ENCODE data around the gene MAPK1. TPM values are rescaled to one million over a fixed set of nuclear protein-coding genes. Genes with fewer than 3 reads are reported as not detected.

Gene MAPK1
- total and polyA plus RNA-seq, 9 of the 15 experiments (the other 6 are each of a cell fraction or from before 2014, with no cell fraction given): 46.3 to 575 (median 283) TPM

GRCh38 chr22:21815357-21815756 lies 52.1 kb downstream of the MAPK1 start:
- ATAC-seq: no peak
- Histone ChIP-seq H3K4me1 (replicated peaks in 1 of 2; ENCODE audit: control insufficient read depth in 2 of 2, insufficient read depth in 2 of 2, low read length in 2 of 2) (peaks cover 22 to 33% of the 10 kb centered on the region in 2 experiments), H3K9me3 (replicated peaks; ENCODE audit: control insufficient read depth, insufficient read depth, low read depth, low read length) (no peaks in the 10 kb centered on the region; the same call in 1 of the 2 replicates), H3K9me1 (ENCODE audit: control insufficient read depth, insufficient read depth, low read length) (peaks cover 17% of the 10 kb centered on the region), H3K79me2 (ENCODE audit: control insufficient read depth, insufficient read depth, low read length) (peaks cover 95% of the 10 kb centered on the region), H3K36me3 (ENCODE audit: control insufficient read depth, insufficient read depth, low read length) (peaks cover 18% of the 10 kb centered on the region; the same call in 2 of the 3 replicates), H3K4me2 (ENCODE audit: insufficient read depth, low read length) (no peak overlapping the region), H3K9ac (ENCODE audit: insufficient read depth in 1 of 2, low read depth in 2 of 2, low read length in 2 of 2) (no peak overlapping the region), H4K20me1 (replicated peaks; ENCODE audit: control insufficient read depth, insufficient read depth, low read length) (peaks cover 30% of the 10 kb centered on the region), H2AFZ (ENCODE audit: low read depth, low read length) (no peak overlapping the region), H3K4me3 (no peak overlapping the region), H3K27ac (ENCODE audit: extremely low read depth, low read depth, low read length) (no peak overlapping the region), H3K27me3 (ENCODE audit: control insufficient read depth in 2 of 2, insufficient read depth in 2 of 2, low read length in 2 of 2) (no peaks in the 10 kb centered on the region)
- DNase-seq (ENCODE audit: extremely low read depth in 1 of 4, low spot score in 3 of 4): no peak
- WGBS (ENCODE audit: insufficient coverage, low coverage, missing lambda C conversion rate): 94% methylated on average over 3 of the region's 3 CpGs
- FAIRE-seq: no peak
- intact Hi-C loops (cut with micrococcal nuclease) (no loop called here), in situ Hi-C loops (cut with MboI) (no loop called here)
- CTCF ChIA-PET (ENCODE audit: low intra/inter-chr PET ratio): interaction anchor here (0.5 kb wide), 1 partner anchor 63 kb away, joined by 4 read pairs; no protein-coding TSS in a partner anchor
- POLR2A ChIA-PET: interaction anchor here (0.6 to 10.4 kb wide), 7 partner anchors 10 to 80 kb away, joined by 3 to 117 read pairs (median 6); partner anchors contain the start of gene YPEL1
- BruUV-seq (replicated peaks): no TSS peak
- no peak for TF ChIP-seq STAT5A (IDR thresholded peaks at IDR 0.05; ENCODE audit: borderline replicate concordance, low read length)
- no peak for TF ChIP-seq KLF10 (CRISPR knock-in tag; IDR thresholded peaks at IDR 0.05)
- no peak for TF ChIP-seq USF1 (CRISPR knock-in tag; IDR thresholded peaks at IDR 0.05)
- no peak for TF ChIP-seq ATF3 (IDR thresholded peaks at IDR 0.05)
- TF ChIP-seq ATF3 (CRISPR knock-in tag; conservative IDR thresholded peaks at IDR 0.05): peak; percentile 21
- no peak for TF ChIP-seq ESRRB (CRISPR knock-in tag; IDR thresholded peaks at IDR 0.05; ENCODE audit: borderline replicate concordance)
- TF ChIP-seq KDM5B (IDR thresholded peaks at IDR 0.05; ENCODE audit: insufficient replicate concordance, low read depth, low read length): no peak
- no peak for TF ChIP-seq CREB3 (tag; conservative IDR thresholded peaks at IDR 0.05; ENCODE audit: low read depth)
- no peak for TF ChIP-seq ZNF77 (CRISPR knock-in tag; IDR thresholded peaks at IDR 0.05)
- TF ChIP-seq RBM14 (IDR thresholded peaks at IDR 0.05; ENCODE audit: borderline replicate concordance, insufficient read depth, low read depth, low read length): no peak
- TF ChIP-seq MCM7 (IDR thresholded peaks at IDR 0.05): no peak
- no peak for TF ChIP-seq ZKSCAN1 (IDR thresholded peaks at IDR 0.05; ENCODE audit: low read depth, low read length)
- no peak for TF ChIP-seq ETS2 (tag; IDR thresholded peaks at IDR 0.05; ENCODE audit: borderline replicate concordance, poor library complexity, severe bottlenecking)
- peak; percentile 76; the same call in 1 of the 2 replicates for TF ChIP-seq E2F1 (CRISPR knock-in tag; IDR thresholded peaks at IDR 0.05)
- 0 out of 2 replicates have a peak, but pooled peaks have one; percentile 13 for TF ChIP-seq ZNF224 (CRISPR knock-in tag; IDR thresholded peaks at IDR 0.05)
- TF ChIP-seq, protein P1, sequence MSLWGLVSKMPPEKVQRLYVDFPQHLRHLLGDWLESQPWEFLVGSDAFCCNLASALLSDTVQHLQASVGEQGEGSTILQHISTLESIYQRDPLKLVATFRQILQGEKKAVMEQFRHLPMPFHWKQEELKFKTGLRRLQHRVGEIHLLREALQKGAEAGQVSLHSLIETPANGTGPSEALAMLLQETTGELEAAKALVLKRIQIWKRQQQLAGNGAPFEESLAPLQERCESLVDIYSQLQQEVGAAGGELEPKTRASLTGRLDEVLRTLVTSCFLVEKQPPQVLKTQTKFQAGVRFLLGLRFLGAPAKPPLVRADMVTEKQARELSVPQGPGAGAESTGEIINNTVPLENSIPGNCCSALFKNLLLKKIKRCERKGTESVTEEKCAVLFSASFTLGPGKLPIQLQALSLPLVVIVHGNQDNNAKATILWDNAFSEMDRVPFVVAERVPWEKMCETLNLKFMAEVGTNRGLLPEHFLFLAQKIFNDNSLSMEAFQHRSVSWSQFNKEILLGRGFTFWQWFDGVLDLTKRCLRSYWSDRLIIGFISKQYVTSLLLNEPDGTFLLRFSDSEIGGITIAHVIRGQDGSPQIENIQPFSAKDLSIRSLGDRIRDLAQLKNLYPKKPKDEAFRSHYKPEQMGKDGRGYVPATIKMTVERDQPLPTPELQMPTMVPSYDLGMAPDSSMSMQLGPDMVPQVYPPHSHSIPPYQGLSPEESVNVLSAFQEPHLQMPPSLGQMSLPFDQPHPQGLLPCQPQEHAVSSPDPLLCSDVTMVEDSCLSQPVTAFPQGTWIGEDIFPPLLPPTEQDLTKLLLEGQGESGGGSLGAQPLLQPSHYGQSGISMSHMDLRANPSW (CRISPR knock-in tag; IDR thresholded peaks at IDR 0.05): peak; percentile 13; the same call in 1 of the 2 replicates
